ENCODE results near the gene PWP1.
"Not testable (repeated sequence)": the region's sequence is repeated elsewhere in the genome, so short reads cannot be mapped to it uniquely, and the experiment has no call there.

Gene PWP1

DNA sequence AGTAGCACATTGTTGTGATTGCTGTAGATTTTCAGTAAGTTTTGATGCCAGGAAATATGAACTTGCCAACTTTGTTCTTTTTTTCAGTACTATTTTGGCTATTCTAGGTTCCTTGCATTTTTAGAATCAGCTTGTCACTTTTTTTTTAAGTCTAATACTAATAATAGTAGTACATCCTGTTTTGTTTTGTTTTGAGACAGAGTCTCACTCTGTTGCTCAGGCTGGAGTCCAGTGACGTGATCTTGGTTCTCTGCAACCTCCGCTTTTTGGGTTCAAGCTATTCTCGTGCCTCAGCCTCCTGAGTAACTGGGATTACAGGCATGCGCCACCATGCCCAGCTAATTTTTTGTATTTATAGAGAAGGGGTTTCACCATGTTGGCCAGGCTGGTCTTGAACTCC is 16.5 kb downstream of the PWP1 start:
- DNase-seq (ENCODE audit: low read depth), result no peak
- TF ChIP-seq, protein P1, sequence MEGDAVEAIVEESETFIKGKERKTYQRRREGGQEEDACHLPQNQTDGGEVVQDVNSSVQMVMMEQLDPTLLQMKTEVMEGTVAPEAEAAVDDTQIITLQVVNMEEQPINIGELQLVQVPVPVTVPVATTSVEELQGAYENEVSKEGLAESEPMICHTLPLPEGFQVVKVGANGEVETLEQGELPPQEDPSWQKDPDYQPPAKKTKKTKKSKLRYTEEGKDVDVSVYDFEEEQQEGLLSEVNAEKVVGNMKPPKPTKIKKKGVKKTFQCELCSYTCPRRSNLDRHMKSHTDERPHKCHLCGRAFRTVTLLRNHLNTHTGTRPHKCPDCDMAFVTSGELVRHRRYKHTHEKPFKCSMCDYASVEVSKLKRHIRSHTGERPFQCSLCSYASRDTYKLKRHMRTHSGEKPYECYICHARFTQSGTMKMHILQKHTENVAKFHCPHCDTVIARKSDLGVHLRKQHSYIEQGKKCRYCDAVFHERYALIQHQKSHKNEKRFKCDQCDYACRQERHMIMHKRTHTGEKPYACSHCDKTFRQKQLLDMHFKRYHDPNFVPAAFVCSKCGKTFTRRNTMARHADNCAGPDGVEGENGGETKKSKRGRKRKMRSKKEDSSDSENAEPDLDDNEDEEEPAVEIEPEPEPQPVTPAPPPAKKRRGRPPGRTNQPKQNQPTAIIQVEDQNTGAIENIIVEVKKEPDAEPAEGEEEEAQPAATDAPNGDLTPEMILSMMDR (conservative IDR thresholded peaks at IDR 0.05; ENCODE audit: low read depth, low read length), result no peak

DNA sequence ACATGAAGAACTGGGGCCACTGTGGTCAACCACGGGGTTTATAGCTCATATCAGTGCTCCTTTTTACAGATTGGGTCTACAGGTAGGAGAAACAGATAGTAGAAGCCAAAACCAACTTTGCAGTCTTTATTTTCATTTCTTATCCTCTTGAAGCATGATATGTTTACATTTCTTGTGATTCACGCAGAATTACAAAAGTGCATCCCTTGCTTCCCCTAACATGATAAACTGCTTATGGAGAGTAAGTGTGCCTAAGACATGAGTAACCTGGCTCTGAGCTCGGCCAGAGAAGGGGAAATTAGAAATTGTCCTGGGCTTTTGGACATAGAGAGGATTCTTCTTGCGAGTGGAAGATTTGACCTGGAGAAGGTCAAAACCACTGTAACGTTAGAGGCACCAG is 18.4 kb downstream of the PWP1 start:
- DNase-seq (ENCODE audit: low read depth), result peak; percentile 17
- TF ChIP-seq, protein P1 (conservative IDR thresholded peaks at IDR 0.05; ENCODE audit: low read depth, low read length), result no peak
- no peak overlapping the region for H3K4me3 ChIP-seq (ENCODE audit: low read depth, low read length)

More for the DNA sequence above, 16.5 kb downstream of the PWP1 start:
- no peak overlapping the region for H3K4me3 ChIP-seq (ENCODE audit: low read depth, low read length)

DNA sequence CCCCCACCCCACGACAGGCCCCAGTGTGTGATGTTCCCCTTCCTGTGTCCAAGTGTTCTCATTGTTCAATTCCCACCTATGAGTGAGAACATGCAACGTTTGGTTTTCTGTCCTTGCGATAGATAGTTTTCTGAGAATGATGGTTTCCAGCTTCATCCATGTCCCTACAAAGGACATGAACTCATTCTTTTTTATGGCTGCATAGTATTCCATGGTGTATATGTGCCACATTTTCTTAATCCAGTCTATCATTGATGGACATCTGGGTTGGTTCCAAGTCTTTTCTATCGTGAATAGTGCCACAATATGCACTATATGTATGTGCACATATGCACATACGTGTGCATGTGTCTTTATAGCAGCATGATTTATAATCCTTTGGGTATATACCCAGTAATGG is 19.9 kb downstream of the PWP1 start:
- H3K4me3 ChIP-seq (ENCODE audit: low read depth, low read length); DNase-seq (ENCODE audit: low read depth): not testable (repeated sequence)

DNA sequence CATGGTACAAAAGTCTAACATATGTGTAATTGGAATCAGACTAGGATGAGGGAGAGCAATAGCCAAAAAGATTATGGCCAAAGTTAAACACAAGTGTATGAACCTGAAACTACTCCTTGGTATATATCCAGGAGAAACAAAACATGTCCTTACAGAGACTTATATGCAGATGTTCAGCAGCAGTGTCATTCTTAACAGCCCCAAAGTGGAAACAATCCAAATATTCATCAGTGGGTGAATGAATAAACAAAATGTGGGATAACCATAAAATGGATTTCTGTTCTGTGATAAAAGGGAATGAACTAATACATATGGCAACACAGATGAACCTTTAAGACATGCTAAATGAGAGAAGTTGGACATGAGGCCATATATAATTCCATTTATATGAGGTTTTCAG is 30.2 kb downstream of the PWP1 start:
- H3K4me3 ChIP-seq (ENCODE audit: low read depth, low read length), result no peak overlapping the region
- TF ChIP-seq, protein P1 (conservative IDR thresholded peaks at IDR 0.05; ENCODE audit: low read depth, low read length), result no peak
- DNase-seq (ENCODE audit: low read depth), result no peak

DNA sequence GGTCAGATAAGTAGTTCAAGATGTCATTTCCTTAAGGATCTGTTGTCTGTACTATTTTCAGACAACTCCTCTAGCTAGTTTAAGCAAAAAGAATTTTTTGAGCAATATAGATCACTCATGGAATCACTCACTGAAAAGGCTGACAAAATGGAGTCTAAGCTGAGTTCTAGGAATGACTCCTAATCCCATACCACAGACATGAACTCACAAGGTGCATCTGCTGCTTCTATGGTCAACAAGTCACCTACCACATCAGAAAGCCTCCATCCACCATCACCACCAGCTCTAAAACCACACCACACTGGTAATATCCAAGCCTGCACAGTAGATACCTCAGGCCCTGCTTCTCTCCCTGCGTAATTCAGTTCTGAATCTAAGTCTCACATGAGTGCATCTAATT is 33.0 kb downstream of the PWP1 start:
- TF ChIP-seq, protein P1 (conservative IDR thresholded peaks at IDR 0.05; ENCODE audit: low read depth, low read length), result no peak
- no peak for DNase-seq (ENCODE audit: low read depth)
- H3K4me3 ChIP-seq (ENCODE audit: low read depth, low read length), result no peak overlapping the region

DNA sequence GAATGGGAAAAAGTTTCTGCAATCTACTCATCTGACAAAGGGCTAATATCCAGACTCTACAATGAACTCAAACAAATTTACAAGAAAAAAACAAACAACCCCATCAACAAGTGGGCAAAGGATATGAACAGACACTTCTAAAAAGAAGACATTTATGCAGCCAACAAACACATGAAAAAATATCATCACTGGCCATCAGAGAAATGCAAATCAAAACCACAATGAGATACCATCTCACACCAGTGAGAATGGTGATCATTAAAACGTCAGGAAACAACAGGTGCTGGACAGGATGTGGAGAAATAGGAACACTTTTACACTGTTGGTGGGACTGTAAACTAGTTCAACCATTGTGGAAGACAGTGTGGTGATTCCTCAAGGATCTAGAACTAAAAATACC is 41.7 kb downstream of the PWP1 start:
- not testable (repeated sequence) for H3K4me3 ChIP-seq (ENCODE audit: low read depth, low read length); DNase-seq (ENCODE audit: low read depth)

DNA sequence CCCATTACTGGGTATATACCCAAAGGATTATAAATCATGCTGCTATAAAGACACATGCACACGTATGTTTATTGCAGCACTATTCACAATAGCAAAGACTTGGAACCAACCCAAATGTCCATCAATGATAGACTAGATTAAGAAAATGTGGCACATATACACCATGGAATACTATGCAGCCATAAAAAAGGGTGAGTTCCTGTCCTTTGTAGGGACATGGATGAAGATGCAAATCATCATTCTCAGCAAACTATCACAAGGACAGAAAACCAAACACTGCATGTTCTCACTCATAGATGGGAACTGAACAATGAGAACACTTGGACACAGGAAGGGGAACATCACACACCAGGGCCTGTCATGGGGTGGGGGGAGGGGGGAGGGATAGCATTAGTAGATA is 42.1 kb downstream of the PWP1 start:
- not testable (repeated sequence) for H3K4me3 ChIP-seq (ENCODE audit: low read depth, low read length); DNase-seq (ENCODE audit: low read depth)

DNA sequence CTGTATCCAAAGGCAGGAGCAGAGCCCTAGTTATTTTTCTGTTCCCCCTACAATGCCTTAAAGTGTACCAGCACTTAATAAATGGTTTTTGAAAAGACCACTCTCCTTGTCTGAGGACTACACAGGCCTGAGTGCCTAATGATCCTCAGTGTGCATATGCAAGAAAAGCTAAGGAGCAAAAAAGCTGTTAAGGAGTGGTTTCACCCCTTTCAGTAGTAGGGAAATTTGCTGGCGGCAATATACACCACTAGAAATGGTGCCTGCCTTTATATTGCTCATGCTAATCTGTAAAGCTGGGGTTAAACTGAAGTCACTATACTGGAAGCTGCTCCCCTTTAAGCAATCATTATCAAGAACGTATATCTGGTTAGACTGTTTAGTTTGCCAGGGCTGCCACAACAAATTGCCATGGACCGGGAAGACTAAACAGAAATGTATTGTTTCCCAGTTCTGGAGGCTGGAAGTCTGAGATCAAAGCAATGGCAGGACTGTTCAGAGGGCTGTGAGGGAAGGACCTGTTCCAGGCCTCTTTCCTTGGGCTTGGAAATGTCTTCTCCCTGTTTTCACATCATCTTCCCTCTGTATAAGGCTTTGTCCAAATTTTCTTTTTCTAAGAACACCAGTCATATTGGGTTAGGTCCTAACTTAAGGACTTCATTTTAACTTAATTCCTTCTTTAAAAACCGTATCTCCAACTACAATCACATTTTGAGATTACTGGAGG is 45.2 kb downstream of the PWP1 start:
- DNase-seq (ENCODE audit: low read depth), result no peak
- TF ChIP-seq, protein P1 (conservative IDR thresholded peaks at IDR 0.05; ENCODE audit: low read depth, low read length), result no peak
- no peak overlapping the region for H3K4me3 ChIP-seq (ENCODE audit: low read depth, low read length)

DNA sequence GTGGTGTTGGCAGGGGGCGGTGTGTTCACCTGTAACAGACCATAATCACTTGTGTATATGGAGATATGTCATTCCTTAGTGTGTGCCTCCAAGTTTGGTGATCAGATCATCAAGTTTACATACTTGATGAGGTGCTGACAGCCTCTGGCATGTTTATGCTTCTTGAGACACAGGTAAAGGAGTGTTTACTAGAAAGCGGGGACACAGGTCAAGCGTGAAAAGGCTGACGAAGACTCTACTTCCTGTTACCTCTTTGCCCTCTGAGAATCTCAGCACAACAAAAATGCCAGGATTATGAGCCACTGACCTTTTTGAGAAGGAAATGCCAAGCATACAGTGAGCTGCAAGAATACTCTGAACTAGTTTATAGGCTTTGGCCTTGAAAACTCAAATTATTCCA is 45.8 kb downstream of the PWP1 start:
- no peak overlapping the region for H3K4me3 ChIP-seq (ENCODE audit: low read depth, low read length)
- DNase-seq (ENCODE audit: low read depth), result peak; percentile 23

More for the DNA sequence above, 45.8 kb downstream of the PWP1 start:
- TF ChIP-seq, protein P1 (conservative IDR thresholded peaks at IDR 0.05; ENCODE audit: low read depth, low read length), result no peak

All from choroid plexus epithelial cell (primary cell).